Mesenteric fat pad (tissue), 1 donor: ENCODE data around the gene DUSP18. TPM values are rescaled to one million over a fixed set of nuclear protein-coding genes. Genes with fewer than 3 reads are reported as not detected.

Source experiments
- total RNA-seq: library from RNA; stranded (reverse); fragmentation: NEBNext Ultra II Directional; extraction: Animal tissue kit (Norgen Biotek cat#: 25700); gene quantifications from one replicate; pipeline ENCODE4 v1.2.1, GENCODE V29; 2021
- donor health status: DM: yes; HTN: yes; CAD: no.

Gene DUSP18
- total RNA-seq, 1 donor from 2014 or later: 6.8 TPM

Other genes with a start within 250 kb of the DUSP18 start
- gene MTFP1, start 242.1 kb downstream of the DUSP18 start, total RNA-seq: 13.3 TPM
- not detected for gene SEC14L3, start 195.9 kb downstream of the DUSP18 start, total RNA-seq
- not detected for gene SEC14L4, start 162.2 kb downstream of the DUSP18 start, total RNA-seq
- gene SEC14L6, start 121.1 kb downstream of the DUSP18 start, total RNA-seq: not detected
- not detected for gene GAL3ST1, start 93.2 kb downstream of the DUSP18 start, total RNA-seq
- 59.4 TPM for gene PES1, start 76.0 kb downstream of the DUSP18 start, total RNA-seq
- gene TCN2, start 60.7 kb downstream of the DUSP18 start, total RNA-seq: 46.5 TPM
- gene SLC35E4, start 32.1 kb downstream of the DUSP18 start, total RNA-seq: 3.7 TPM
- gene OSBP2, start 27.0 kb upstream of the DUSP18 start, total RNA-seq: 1.4 TPM